ENCODE results near the gene ST6GALNAC3.

DNA sequence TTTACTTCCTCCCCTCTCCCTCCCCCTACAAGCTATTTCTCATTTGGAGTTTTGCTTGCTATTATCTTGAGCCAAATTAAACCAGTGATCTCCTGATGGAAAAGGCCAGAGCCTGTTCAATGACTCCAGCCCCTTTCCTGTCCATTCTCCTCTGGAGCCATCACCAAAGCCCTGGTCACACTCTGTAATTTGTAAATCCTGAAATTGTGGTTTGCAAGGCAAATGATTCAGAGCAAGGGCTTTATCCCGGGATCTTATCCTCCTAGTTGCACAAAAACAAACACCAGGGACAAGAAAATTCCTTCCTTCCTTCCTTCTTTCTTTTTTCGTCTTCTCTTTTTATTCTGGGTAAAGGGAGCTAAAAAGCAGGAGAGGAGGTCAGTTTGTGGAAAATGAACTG lies 426.6 kb downstream of the ST6GALNAC3 start:
- TF ChIP-seq CTCF (IDR thresholded peaks at IDR 0.05) (no peak), POLR2A (IDR thresholded peaks at IDR 0.05) (no peak)

Data from testis (tissue), 2 donors.